CD4-positive, alpha-beta T cell treated with Interleukin-21 for 1 hour (primary cell): Measurements from ENCODE around the gene EHD4.

ENCODE experiments used
- DNase-seq: peaks from one replicate; pipeline ENCODE4 v3.0.0-alpha.2; 2020

Gene EHD4

DNA sequence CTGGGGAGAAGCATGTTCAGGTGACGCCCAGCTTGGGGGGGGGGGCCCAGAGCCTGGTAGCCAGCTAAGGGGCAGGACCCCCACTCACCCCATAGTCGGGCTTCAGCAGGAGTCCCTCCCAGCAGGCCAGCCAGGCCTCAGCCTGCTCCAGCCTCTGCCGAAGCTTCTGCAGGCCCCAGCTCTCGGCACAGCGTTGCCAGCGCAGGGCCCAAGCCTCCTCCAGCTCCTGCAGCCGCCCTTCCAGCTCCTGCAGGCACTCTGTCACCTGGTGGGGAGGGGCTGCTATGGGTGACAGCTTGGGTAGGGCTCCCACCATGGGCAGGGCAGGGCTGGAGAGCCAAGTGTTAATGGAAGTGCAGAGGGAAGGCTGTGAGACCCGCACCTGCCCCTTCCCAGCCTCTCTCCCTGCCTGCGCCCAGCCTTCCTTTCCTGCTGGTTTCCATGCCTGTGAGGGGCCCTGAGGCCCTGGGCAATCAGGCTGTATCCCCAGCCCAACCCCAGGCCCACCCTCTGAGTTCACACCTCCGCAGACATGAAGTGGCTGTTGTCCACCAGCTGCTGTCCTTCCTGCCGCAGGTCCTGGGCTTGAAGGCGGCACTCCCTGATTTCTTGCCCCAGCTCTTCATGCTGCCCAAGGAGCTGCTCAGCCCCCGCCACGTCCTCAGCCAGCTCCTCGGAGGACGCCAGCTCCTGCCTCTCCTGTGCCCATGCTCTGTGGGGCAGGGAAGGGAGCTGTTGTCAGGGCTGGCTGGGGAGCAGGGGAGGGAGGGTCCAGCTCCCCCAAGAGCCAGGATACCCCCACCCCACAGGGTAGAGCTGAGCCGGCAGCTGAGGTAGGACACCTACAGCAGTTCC lies 119.4 kb downstream of the EHD4 start:
- DNase-seq: no peak

DNA sequence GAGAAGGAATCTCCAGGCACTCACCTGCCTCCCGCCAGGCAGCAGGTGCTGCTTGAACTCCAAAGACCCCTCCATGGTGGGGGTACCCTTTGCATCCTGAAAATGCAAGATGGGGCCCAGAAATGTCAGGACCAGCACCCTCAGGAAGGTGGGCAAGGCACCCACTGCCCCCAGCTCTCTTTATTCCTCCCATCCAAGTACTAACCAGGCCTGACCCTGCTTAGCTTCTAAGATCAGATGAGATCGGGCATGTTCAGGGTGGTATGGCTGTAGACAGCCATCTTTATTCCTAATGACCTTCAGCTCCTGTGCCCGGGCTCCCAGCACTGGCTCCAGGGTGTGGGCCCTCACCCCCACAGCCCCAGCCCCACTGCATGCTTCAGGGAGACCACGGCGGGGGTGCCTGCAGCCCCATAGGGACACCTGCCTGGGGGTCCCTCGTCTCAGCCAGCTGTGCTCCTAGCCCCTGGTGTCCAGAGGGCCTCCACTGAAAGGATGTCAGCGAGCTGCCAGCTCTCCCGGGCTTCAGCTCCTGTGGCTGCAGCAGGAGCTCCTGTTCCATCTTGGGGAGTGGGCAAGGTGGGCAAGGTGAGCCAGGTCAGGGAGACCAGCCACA lies 120.5 kb downstream of the EHD4 start:
- no peak for DNase-seq

DNA sequence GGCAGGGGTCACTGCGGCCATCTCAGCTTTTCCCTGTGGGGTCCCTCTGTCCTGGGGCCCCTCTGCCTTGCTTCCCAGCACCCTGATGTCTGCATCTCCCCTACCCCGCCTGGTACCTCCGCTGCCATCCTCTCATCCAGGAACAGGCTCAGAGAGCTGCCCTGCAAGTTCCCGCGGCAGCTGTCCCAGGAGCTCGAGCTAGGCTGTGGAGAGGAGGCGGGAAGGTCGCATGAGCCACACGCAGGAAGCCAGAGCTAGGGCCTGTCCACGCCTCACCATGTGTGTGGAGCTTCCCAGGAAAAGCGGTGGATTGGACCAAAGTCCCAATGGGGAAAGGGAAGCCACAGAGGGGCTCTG lies 121.2 kb downstream of the EHD4 start:
- no peak for DNase-seq

DNA sequence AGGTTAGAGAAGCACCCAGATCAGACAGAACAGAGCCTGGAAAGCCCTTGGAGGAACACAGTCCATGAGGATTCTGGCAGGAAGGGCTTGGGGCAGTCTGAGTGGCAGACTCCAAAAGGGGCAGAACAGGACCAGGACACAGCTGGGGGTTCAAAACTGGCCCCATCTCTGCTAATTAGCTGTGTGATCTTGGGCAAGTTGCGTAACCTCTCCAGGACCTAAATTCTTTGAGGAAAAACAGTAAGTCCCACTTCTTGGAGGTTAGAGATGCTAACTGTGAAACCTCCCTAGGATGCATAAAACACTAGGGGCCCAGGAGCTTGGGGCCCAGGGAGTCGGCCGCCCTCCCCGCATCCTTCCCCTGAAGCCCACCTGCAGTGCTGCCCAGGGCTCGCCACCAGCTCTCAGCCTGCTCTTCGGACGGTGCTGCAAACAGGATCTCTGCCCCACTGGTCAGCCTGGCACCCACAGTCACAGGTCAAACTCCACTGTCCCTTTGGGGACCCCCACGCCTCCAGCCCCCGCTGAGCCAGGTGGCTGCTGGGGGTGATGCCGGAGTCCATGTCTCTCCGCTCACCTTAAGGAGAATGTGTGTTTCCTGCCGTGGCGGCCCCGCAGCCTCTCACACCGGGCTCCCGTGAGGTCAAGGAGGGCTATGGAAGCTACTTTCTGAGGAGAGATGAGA lies 121.7 kb downstream of the EHD4 start:
- DNase-seq: no peak

DNA sequence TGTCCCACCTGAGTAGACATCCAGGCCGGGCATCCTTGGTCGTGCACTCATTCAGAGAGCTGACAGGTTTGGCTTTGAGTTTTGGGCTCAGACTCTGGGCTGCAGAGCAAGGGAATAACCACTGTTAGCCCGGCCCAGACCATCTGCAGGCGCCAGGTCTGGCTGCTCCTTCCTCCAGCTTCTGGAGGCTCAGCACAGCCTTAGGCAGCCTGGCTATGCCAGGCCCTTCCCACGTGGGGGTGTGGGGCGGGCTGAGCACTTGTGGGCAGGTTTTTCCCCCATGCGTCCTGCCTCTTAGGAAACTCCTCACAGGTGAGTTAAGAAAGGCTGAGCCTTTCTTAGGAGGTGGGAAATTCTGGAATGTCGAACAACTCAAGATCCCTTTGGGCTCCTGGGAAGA lies 122.5 kb downstream of the EHD4 start:
- DNase-seq: no peak

DNA sequence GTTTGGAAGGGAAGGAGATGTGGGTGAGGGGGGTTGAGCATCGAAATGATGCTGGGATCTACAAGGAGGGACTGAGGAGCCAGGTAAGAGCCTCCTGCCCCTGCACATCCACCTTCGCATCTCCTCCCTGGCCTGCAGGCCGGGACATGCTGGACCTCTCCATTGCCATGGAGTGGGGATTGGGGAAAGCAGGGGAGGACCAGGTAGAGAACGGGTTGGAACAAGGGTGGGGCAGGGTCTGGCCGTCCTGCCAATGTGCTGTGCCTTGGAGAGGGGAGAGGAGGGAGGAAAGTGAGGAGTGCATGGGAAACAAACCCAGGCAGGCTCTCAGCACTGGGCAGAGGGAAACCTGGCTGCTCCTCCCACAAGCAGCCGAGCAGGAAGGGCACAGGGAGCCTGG lies 123.2 kb downstream of the EHD4 start:
- no peak for DNase-seq

DNA sequence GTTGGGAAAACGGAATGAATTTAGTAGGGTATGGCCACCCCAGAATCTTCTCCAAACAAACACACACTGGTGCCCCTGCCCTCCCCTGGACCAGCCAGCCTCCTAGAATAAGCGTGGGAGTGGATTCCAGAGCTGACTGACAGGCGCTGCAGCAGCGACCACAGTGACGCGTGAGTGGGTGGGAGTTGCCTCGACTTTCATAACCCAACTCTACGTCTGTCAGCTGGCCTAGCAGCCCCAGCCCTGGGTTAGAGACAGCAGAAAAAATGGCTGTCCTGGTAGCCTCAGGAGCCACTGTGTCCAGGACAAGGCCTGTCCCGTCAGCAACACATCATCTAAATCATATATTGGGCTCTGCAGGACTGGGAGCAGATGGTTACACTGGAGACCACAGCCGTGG lies 123.7 kb downstream of the EHD4 start:
- DNase-seq: no peak

DNA sequence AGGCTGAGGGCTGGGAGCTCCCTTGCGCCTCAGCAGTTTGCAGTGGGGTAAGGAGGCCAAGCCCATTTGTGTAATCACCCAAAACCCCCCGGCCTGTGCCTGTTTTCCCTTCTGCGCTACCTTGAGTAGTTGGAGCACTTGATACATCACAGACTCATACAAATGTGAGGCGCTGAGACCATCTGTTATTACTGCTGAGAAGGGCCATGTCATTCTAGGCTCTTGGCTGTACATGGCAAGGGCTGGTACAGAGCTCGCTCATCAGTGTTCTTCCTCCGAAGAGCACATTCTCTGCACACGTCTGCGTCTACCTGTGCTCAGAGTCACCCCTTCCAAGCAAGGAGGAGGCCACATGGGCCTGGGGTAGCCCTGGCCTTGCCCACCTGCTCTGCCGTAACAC lies 124.4 kb downstream of the EHD4 start:
- DNase-seq: no peak

DNA sequence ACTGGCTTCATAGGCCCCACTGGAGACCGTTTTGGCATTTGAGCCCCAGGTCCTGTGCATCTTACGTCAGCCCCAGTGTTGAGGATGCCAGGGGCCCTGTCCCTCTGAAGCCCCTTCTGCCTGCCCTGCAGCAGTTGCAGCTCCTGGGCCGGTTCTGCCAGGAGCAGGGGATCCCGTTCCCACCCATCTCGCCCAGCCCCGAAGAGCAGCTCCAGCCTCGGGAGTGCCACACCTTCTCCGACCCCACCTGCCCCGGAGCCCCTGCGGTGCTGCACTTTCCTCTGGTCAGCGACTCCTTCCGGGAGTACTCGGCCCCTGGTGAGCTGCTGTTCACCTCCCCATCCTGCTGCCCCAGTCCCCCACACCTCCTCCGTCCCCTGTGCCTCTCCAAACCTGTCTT lies 125.2 kb downstream of the EHD4 start:
- DNase-seq: no peak
